Gastrocnemius medialis (tissue), 4 donors: ENCODE results near the gene DDR2.

ENCODE experiments used
- CTCF ChIP-seq, 5 experiments: fragments of 450-650 bp in 3 of 5; fragments of 200-600 bp in 2 of 5; sonication (generic) in 2 of 5; IDR thresholded peaks in 4 of 5; conservative IDR thresholded peaks in 1 of 5; 1 replicate in 4 of 5; 2 replicates in 1 of 5; pipeline ENCODE4 v1.5.1; 2016 to 2019; ENCODE audit warnings: antibody characterized with exemption in 5 of 5, mild to moderate bottlenecking in 3 of 5, moderate library complexity in 3 of 5
- POLR2A ChIP-seq, 2 donors: fragments of 450-650 bp; IDR thresholded peaks; one replicate each; pipeline ENCODE4 v1.6.1; 2017; ENCODE audit warnings: antibody characterized with exemption in 2 of 2, mild to moderate bottlenecking in 2 of 2, moderate library complexity in 2 of 2

GRCh38 chr1:162774007-162774406 is 141.7 kb downstream of the DDR2 start:
- TF ChIP-seq CTCF (IDR thresholded peaks at IDR 0.05 in 4 of 5, conservative IDR thresholded peaks at IDR 0.05 in 1 of 5) (no peak), POLR2A (IDR thresholded peaks at IDR 0.05) (no peak)
